ENCODE data around the gene B3GNT8. TPM values are rescaled to one million over a fixed set of nuclear protein-coding genes. Genes with fewer than 3 reads are reported as not detected.

The B3GNT8 gene
- total and polyA plus RNA-seq, 2 of the 4 experiments (the other 2 are of a cell fraction) = 0.36 TPM

- TF ChIP-seq NFE2L2 (IDR thresholded peaks at IDR 0.05; ENCODE audit: low read depth, low read length) (no peak), RCOR1 (IDR thresholded peaks at IDR 0.05; ENCODE audit: insufficient replicate concordance, low read length) (no peak), RFX5 (IDR thresholded peaks at IDR 0.05; ENCODE audit: low read depth, low read length) (no peak), MAFK (IDR thresholded peaks at IDR 0.05; ENCODE audit: low read depth, low read length) (no peak)
These were observed 10.9 kb upstream of the B3GNT8 start (continued) for GRCh38 chr19:41437944-41438574.

- no peaks in the 10 kb centered on the region for H4K20me1 ChIP-seq (ENCODE audit: insufficient read depth, low read length)
- no peak overlapping the region for H3K23ac ChIP-seq (ENCODE audit: low read depth, low read length)
- H2BK5ac ChIP-seq (ENCODE audit: low read depth, low read length, poor library complexity, severe bottlenecking) = no peak overlapping the region
- H3K4me2 ChIP-seq (ENCODE audit: low read depth, low read length) = no peak overlapping the region
- no peak overlapping the region for H3K4ac ChIP-seq (ENCODE audit: low read depth, low read length)
- H2BK15ac ChIP-seq (ENCODE audit: low read depth, low read length) = no peak overlapping the region
- POLR2A ChIA-PET (ENCODE audit: unreplicated experiment) = no interaction called here
- H3K36me3 ChIP-seq (ENCODE audit: control insufficient read depth, insufficient read depth, low read length) = peaks cover 27% of the 10 kb centered on the region
- no TSS peak for BruUV-seq (replicated peaks)
- no peak overlapping the region for H3K56ac ChIP-seq (ENCODE audit: extremely low read depth, insufficient read depth, low read length)
- no peak overlapping the region for H2AK5ac ChIP-seq (ENCODE audit: low read depth, low read length)
- no peaks in the 10 kb centered on the region for H3K27me3 ChIP-seq (ENCODE audit: control insufficient read depth, insufficient read depth, low read length)
- no peak overlapping the region for H3K27ac ChIP-seq (ENCODE audit: insufficient read depth, low read length)
- no peak overlapping the region for H2AK9ac ChIP-seq (replicated peaks; ENCODE audit: low read depth, low read length, poor library complexity)
- H2BK20ac ChIP-seq (ENCODE audit: low read depth, low read length) = no peak overlapping the region
- H4K91ac ChIP-seq (ENCODE audit: insufficient read depth, low read depth, low read length) = no peak overlapping the region
- no peak overlapping the region for H2BK120ac ChIP-seq (ENCODE audit: low read depth, low read length)
- H3K79me1 ChIP-seq (ENCODE audit: low read depth in 1 of 2, low read length in 2 of 2) = peaks cover 9 to 21% of the 10 kb centered on the region in 2 experiments
- H3K9ac ChIP-seq (ENCODE audit: low read depth, low read length) = no peak overlapping the region
- no peak for ATAC-seq (ENCODE audit: low read depth)
- no peaks in the 10 kb centered on the region; the same call in 1 of the 2 replicates for H3K4me1 ChIP-seq (ENCODE audit: control insufficient read depth, insufficient read depth, low read length)
- no peak overlapping the region for H4K8ac ChIP-seq (ENCODE audit: low read depth in 2 of 2, low read length in 2 of 2)
- no peak for DNase-seq
- intact Hi-C loops (cut with micrococcal nuclease) = no loop called here
- no peak overlapping the region for H3K18ac ChIP-seq (ENCODE audit: low read depth, low read length)
- dilution Hi-C loops (cut with HindIII; ENCODE audit: low sequenced_read_pairs, unreplicated experiment) = no loop called here
- in situ Hi-C loops (cut with MboI; ENCODE audit: low sequenced_read_pairs) = no loop called here
- H2AFZ ChIP-seq (replicated peaks; ENCODE audit: low read length, poor library complexity) = no peak overlapping the region
- no peak overlapping the region for H3K14ac ChIP-seq (replicated peaks; ENCODE audit: low read depth, low read length)
- H3K9me3 ChIP-seq (ENCODE audit: control insufficient read depth, insufficient read depth, low read length) = no peaks in the 10 kb centered on the region
- CTCF ChIA-PET = no interaction called here
- H3K4me3 ChIP-seq (ENCODE audit: insufficient read depth, low read depth, low read length) = no peak overlapping the region
- no peaks in the 10 kb centered on the region; the same call in 1 of the 2 replicates for H3K9me1 ChIP-seq (ENCODE audit: insufficient read depth, low read length)
- TF ChIP-seq CHD1 (IDR thresholded peaks at IDR 0.05; ENCODE audit: low read depth, low read length) (no peak), MAFK (IDR thresholded peaks at IDR 0.05; ENCODE audit: low read depth, low read length) (no peak), RFX5 (IDR thresholded peaks at IDR 0.05; ENCODE audit: low read depth, low read length) (no peak), CEBPB (IDR thresholded peaks at IDR 0.05; ENCODE audit: low read depth, low read length) (no peak), CTCF (conservative IDR thresholded peaks at IDR 0.05; ENCODE audit: low read depth, low read length) (no peak), RCOR1 (IDR thresholded peaks at IDR 0.05; ENCODE audit: insufficient replicate concordance, low read length) (no peak), RAD21 (IDR thresholded peaks at IDR 0.05; ENCODE audit: low read length) (no peak), MAZ (IDR thresholded peaks at IDR 0.05; ENCODE audit: borderline replicate concordance, low read depth, low read length) (no peak), BHLHE40 (IDR thresholded peaks at IDR 0.05; ENCODE audit: low read depth, low read length) (no peak)
- H4K5ac ChIP-seq (ENCODE audit: low read depth, low read length) = no peak overlapping the region
These were observed 9.4 kb upstream of the B3GNT8 start for GRCh38 chr19:41436674-41436951.
